ENCODE measurements around the gene ACAP3.

Gene ACAP3

DNA sequence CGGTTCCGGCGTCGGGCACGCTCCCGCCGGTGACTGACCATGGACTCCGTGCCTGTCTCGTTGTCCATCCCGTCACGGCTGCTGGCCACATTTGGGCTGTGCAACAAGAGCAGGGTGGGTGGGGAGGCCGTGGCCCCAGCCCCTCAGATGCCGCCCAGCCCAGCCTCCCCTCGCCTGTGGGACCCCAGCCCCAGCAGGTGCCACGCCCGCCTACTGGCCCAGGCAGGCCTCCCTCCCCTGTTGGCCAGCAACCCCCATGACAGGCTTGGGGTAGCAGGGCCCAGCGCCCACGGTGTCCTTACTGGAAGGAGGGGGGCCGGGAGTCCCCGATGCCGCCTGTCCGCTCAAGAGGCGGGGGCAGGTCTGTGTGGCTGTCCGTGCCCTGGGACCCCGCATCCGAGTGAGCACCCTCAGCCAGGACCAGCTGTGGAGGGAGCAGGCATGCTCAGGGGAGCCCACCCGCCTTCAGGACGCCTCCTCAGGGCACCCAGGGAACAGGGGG lies 34.4 kb upstream of the ACAP3 start:
- H3K4me1 ChIP-seq (ENCODE audit: insufficient read depth, low read length, poor library complexity, severe bottlenecking), result peaks cover 5% of the 10 kb centered on the region
- no peaks in the 10 kb centered on the region for H3K9me3 ChIP-seq (ENCODE audit: insufficient read depth, low read depth, low read length)
- peaks cover 9% of the 10 kb centered on the region for H4K20me1 ChIP-seq (ENCODE audit: insufficient read depth, low read length, poor library complexity, severe bottlenecking)
- no peak overlapping the region for H2AFZ ChIP-seq (ENCODE audit: low read length)
- no peaks in the 10 kb centered on the region for H3K9me2 ChIP-seq (replicated peaks; ENCODE audit: low read depth, low read length)
- H3K4me3 ChIP-seq (ENCODE audit: low read length, poor library complexity, severe bottlenecking), result no peak overlapping the region
- H3F3A ChIP-seq (ENCODE audit: low read depth), result no peaks in the 10 kb centered on the region
- no peaks in the 10 kb centered on the region; the same call in 1 of the 2 replicates for H3K36me3 ChIP-seq (ENCODE audit: insufficient read depth, low read length)
- TF ChIP-seq EZH2phosphoT487 (IDR thresholded peaks at IDR 0.05; ENCODE audit: borderline replicate concordance), result no peak
- no peaks in the 10 kb centered on the region for H3K27me3 ChIP-seq (ENCODE audit: insufficient read depth, low read length, poor library complexity, severe bottlenecking)
- H3K79me2 ChIP-seq (ENCODE audit: insufficient read depth, low read length), result peaks cover 13% of the 10 kb centered on the region; the same call in 1 of the 2 replicates
- H3K4me2 ChIP-seq (ENCODE audit: low read depth, low read length, poor library complexity, severe bottlenecking), result no peak overlapping the region
- no peak overlapping the region for H3K9ac ChIP-seq (ENCODE audit: low read depth, low read length, poor library complexity, severe bottlenecking)

DNA sequence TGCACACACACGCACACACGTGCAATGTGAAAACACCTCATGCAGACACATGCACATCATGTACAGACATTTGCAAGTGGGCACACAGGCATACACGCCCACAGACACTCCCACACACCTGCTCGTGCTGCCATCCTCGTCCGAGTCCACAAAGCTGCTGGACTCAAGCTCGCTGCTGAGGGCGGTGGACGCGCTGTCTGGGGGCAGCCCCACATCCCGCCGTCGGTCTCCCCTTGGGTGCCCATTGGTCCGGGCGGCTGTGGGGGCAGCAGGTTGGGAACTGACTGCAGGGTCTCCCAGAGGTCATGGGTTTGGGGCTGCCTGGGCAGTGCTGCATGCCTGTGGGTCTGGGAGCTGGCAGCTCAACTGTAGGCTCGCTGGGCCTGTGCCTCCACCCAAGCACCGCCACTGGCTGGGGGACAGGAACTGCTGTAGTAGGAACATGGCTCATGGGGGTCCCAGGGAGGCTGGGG lies 33.9 kb upstream of the ACAP3 start:
- no peaks in the 10 kb centered on the region for H3K9me3 ChIP-seq (ENCODE audit: insufficient read depth, low read depth, low read length)
- no peaks in the 10 kb centered on the region for H3F3A ChIP-seq (ENCODE audit: low read depth)
- TF ChIP-seq, protein P1, sequence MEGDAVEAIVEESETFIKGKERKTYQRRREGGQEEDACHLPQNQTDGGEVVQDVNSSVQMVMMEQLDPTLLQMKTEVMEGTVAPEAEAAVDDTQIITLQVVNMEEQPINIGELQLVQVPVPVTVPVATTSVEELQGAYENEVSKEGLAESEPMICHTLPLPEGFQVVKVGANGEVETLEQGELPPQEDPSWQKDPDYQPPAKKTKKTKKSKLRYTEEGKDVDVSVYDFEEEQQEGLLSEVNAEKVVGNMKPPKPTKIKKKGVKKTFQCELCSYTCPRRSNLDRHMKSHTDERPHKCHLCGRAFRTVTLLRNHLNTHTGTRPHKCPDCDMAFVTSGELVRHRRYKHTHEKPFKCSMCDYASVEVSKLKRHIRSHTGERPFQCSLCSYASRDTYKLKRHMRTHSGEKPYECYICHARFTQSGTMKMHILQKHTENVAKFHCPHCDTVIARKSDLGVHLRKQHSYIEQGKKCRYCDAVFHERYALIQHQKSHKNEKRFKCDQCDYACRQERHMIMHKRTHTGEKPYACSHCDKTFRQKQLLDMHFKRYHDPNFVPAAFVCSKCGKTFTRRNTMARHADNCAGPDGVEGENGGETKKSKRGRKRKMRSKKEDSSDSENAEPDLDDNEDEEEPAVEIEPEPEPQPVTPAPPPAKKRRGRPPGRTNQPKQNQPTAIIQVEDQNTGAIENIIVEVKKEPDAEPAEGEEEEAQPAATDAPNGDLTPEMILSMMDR (conservative IDR thresholded peaks at IDR 0.05; ENCODE audit: low read length), result no peak
- TF ChIP-seq EZH2phosphoT487 (IDR thresholded peaks at IDR 0.05; ENCODE audit: borderline replicate concordance), result no peak
- no peak overlapping the region for H3K9ac ChIP-seq (ENCODE audit: low read depth, low read length, poor library complexity, severe bottlenecking)
- peaks cover 9% of the 10 kb centered on the region for H4K20me1 ChIP-seq (ENCODE audit: insufficient read depth, low read length, poor library complexity, severe bottlenecking)
- H3K4me2 ChIP-seq (ENCODE audit: low read depth, low read length, poor library complexity, severe bottlenecking), result no peak overlapping the region
- H3K36me3 ChIP-seq (ENCODE audit: insufficient read depth, low read length), result no peaks in the 10 kb centered on the region; the same call in 1 of the 2 replicates
- H3K9me2 ChIP-seq (replicated peaks; ENCODE audit: low read depth, low read length), result no peaks in the 10 kb centered on the region
- H3K27me3 ChIP-seq (ENCODE audit: insufficient read depth, low read length, poor library complexity, severe bottlenecking), result no peaks in the 10 kb centered on the region
- peaks cover 8% of the 10 kb centered on the region; the same call in 1 of the 2 replicates for H3K79me2 ChIP-seq (ENCODE audit: insufficient read depth, low read length)
- H3K4me1 ChIP-seq (ENCODE audit: insufficient read depth, low read length, poor library complexity, severe bottlenecking), result no peaks in the 10 kb centered on the region
- H2AFZ ChIP-seq (ENCODE audit: low read length), result no peak overlapping the region
- no peak overlapping the region for H3K4me3 ChIP-seq (ENCODE audit: low read length, poor library complexity, severe bottlenecking)

DNA sequence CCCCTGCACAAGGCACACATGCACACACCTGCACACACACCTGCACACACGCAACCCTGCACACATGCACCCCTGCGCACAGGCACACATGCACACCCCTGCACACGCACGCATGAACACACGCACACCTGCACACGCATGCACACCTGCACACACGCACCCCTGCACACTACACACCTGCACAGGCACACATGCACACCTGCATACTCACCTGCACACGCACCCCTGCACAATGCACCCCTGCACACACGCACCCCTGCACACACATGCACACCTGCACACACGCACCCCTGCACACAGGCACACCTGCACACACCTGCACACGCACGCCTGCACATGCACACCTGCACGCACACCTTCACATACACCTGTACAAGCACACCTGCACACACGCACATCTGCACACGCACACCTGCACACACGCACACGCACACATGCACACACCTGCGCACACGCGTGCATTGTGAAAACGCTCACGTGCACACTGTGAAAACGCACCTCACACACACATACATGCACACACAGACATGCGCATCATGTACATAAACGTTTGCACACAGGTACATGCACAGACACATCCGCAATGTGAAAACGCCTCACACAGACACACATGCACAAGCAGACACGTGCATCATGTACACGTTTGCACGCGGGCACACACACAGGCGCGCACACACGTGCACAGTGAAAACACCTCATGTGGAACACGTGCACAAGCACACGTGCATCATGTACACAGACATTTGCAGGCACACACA lies 33.2 kb upstream of the ACAP3 start:
- Histone ChIP-seq H3K9ac (ENCODE audit: low read depth, low read length, poor library complexity, severe bottlenecking) (no peak overlapping the region), H3F3A (ENCODE audit: low read depth) (no peaks in the 10 kb centered on the region), H3K9me3 (ENCODE audit: insufficient read depth, low read depth, low read length) (no peaks in the 10 kb centered on the region), H3K27me3 (ENCODE audit: insufficient read depth, low read length, poor library complexity, severe bottlenecking) (no peaks in the 10 kb centered on the region), H3K4me1 (ENCODE audit: insufficient read depth, low read length, poor library complexity, severe bottlenecking) (no peaks in the 10 kb centered on the region), H3K4me2 (ENCODE audit: low read depth, low read length, poor library complexity, severe bottlenecking) (no peak overlapping the region), H2AFZ (ENCODE audit: low read length) (no peak overlapping the region), H3K36me3 (ENCODE audit: insufficient read depth, low read length) (no peaks in the 10 kb centered on the region; the same call in 1 of the 2 replicates), H4K20me1 (ENCODE audit: insufficient read depth, low read length, poor library complexity, severe bottlenecking) (peaks cover 9% of the 10 kb centered on the region), H3K9me2 (replicated peaks; ENCODE audit: low read depth, low read length) (no peaks in the 10 kb centered on the region), H3K4me3 (ENCODE audit: low read length, poor library complexity, severe bottlenecking) (no peak overlapping the region), H3K79me2 (ENCODE audit: insufficient read depth, low read length) (peaks cover 5% of the 10 kb centered on the region; the same call in 1 of the 2 replicates)
- TF ChIP-seq, protein P1 (conservative IDR thresholded peaks at IDR 0.05; ENCODE audit: low read length), result no peak
- TF ChIP-seq EZH2phosphoT487 (IDR thresholded peaks at IDR 0.05; ENCODE audit: borderline replicate concordance), result no peak

All from Loucy (cell line).